Measurements from ENCODE around the gene MSMP.

- TF ChIP-seq, protein P1, sequence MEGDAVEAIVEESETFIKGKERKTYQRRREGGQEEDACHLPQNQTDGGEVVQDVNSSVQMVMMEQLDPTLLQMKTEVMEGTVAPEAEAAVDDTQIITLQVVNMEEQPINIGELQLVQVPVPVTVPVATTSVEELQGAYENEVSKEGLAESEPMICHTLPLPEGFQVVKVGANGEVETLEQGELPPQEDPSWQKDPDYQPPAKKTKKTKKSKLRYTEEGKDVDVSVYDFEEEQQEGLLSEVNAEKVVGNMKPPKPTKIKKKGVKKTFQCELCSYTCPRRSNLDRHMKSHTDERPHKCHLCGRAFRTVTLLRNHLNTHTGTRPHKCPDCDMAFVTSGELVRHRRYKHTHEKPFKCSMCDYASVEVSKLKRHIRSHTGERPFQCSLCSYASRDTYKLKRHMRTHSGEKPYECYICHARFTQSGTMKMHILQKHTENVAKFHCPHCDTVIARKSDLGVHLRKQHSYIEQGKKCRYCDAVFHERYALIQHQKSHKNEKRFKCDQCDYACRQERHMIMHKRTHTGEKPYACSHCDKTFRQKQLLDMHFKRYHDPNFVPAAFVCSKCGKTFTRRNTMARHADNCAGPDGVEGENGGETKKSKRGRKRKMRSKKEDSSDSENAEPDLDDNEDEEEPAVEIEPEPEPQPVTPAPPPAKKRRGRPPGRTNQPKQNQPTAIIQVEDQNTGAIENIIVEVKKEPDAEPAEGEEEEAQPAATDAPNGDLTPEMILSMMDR (IDR thresholded peaks at IDR 0.05): no peak
- no peak for TF ChIP-seq POLR2A (IDR thresholded peaks at IDR 0.05)
Observed at GRCh38 chr9:35750256-35750531, 3.9 kb downstream of the MSMP start.
